GM23338 (cell line): ENCODE measurements around the gene CHN1. TPM values are rescaled to one million over a fixed set of nuclear protein-coding genes. Genes with fewer than 3 reads are reported as not detected.

Experiments
- ATAC-seq: fragments of 200-7000 bp; cut with Tn5 transposase; 3 replicates; pipeline ENCODE4 v1.9.1; 2020
- DNase-seq: peaks from one replicate; pipeline ENCODE4 v3.0.0-alpha.2; 2015; ENCODE audit warnings: low spot score
- H2AFZ ChIP-seq: fragments of 200-600 bp; sonication (generic); 2 replicates; pipeline ENCODE4 v1.8.0; 2016; ENCODE audit warnings: antibody characterized with exemption, mild to moderate bottlenecking, moderate library complexity
- H3F3A ChIP-seq: fragments of 200-600 bp; sonication (generic); replicated peaks from 2 replicates; pipeline ENCODE4 v1.8.0; 2017; ENCODE audit warnings: antibody characterized with exemption, mixed run types, low read depth
- H3K27ac ChIP-seq: fragments of 200-600 bp; sonication (generic); 2 replicates; pipeline ENCODE4 v1.6.1; 2016; ENCODE audit warnings: low read depth
- H3K27me3 ChIP-seq: fragments of 200-600 bp; sonication (generic); 2 replicates; pipeline ENCODE4 v1.8.0; 2016; ENCODE audit warnings: mild to moderate bottlenecking, mixed run types, moderate library complexity; ENCODE audit not compliant: insufficient read depth
- H3K36me3 ChIP-seq: fragments of 200-600 bp; sonication (generic); 2 replicates; pipeline ENCODE4 v1.8.0; 2016; ENCODE audit warnings: mild to moderate bottlenecking; ENCODE audit not compliant: insufficient read depth
- H3K4me1 ChIP-seq: fragments of 200-600 bp; sonication (generic); 2 replicates; pipeline ENCODE4 v1.8.0; 2016; ENCODE audit warnings: mild to moderate bottlenecking, moderate library complexity; ENCODE audit not compliant: insufficient read depth
- H3K4me2 ChIP-seq: fragments of 200-600 bp; sonication (generic); 2 replicates; pipeline ENCODE4 v1.7.1; 2017; ENCODE audit warnings: mixed run types
- H3K4me3 ChIP-seq: fragments of 200-600 bp; sonication (generic); 2 replicates; pipeline ENCODE4 v1.6.1; 2016; ENCODE audit warnings: mixed run types
- H3K79me2 ChIP-seq: fragments of 200-600 bp; sonication (generic); replicated peaks from 2 replicates; pipeline ENCODE4 v1.8.0; 2017; ENCODE audit warnings: mild to moderate bottlenecking; ENCODE audit not compliant: insufficient read depth
- H3K9me2 ChIP-seq: fragments of 200-600 bp; sonication (generic); 2 replicates; pipeline ENCODE4 v1.8.0; 2017; ENCODE audit not compliant: insufficient read depth
- H4K20me1 ChIP-seq: fragments of 200-600 bp; sonication (generic); replicated peaks from 2 replicates; pipeline ENCODE4 v1.8.0; 2017; ENCODE audit warnings: mild to moderate bottlenecking; ENCODE audit not compliant: insufficient read depth
- H3K27ac Mint-ChIP-seq: 2 replicates; pipeline ENCODE4 v1.8.0; 2020; ENCODE audit warnings: inconsistent platforms, mild to moderate bottlenecking, moderate library complexity, mixed read lengths
- H3K27me3 Mint-ChIP-seq: 3 replicates; pipeline ENCODE4 v1.8.0; 2022; ENCODE audit warnings: low read depth, mild to moderate bottlenecking, moderate library complexity, mixed read lengths, inconsistent platforms; ENCODE audit not compliant: insufficient read depth, poor library complexity
- H3K36me3 Mint-ChIP-seq: 3 replicates; pipeline ENCODE4 v1.8.0; 2021; ENCODE audit warnings: low read depth, mild to moderate bottlenecking, inconsistent platforms, moderate library complexity, mixed read lengths
- H3K4me1 Mint-ChIP-seq: 3 replicates; pipeline ENCODE4 v1.8.0; 2020; ENCODE audit warnings: mild to moderate bottlenecking, inconsistent platforms, mixed read lengths
- H3K4me3 Mint-ChIP-seq: 3 replicates; pipeline ENCODE4 v1.8.0; 2021; ENCODE audit warnings: moderate library complexity, mild to moderate bottlenecking, inconsistent platforms, mixed read lengths
- H3K9me3 Mint-ChIP-seq: 3 replicates; pipeline ENCODE4 v1.8.0; 2020; ENCODE audit warnings: moderate library complexity, mild to moderate bottlenecking, inconsistent platforms, mixed read lengths
- EZH2 ChIP-seq: fragments of 200-600 bp; sonication (generic); IDR thresholded peaks from one replicate; pipeline ENCODE4 v1.8.0; 2017; ENCODE audit warnings: antibody characterized with exemption, mild to moderate bottlenecking, low read depth; ENCODE audit not compliant: unreplicated experiment
- EZH2phosphoT487 ChIP-seq: fragments of 200-600 bp; sonication (generic); IDR thresholded peaks from one replicate; pipeline ENCODE4 v1.8.1; 2018; ENCODE audit warnings: antibody characterized with exemption; ENCODE audit not compliant: unreplicated experiment
- JUNB ChIP-seq: IDR thresholded peaks from one replicate; pipeline ENCODE4 v1.6.1; 2016; ENCODE audit warnings: antibody characterized with exemption; ENCODE audit not compliant: unreplicated experiment
- NANOG ChIP-seq: IDR thresholded peaks from 2 replicates; pipeline ENCODE4 v1.6.1; 2016; ENCODE audit warnings: antibody characterized with exemption, borderline replicate concordance
- POLR2AphosphoS5 ChIP-seq: IDR thresholded peaks from 2 replicates; pipeline ENCODE4 v1.6.1; 2016; ENCODE audit warnings: antibody characterized with exemption, low read depth
- STAT1 ChIP-seq: IDR thresholded peaks from one replicate; pipeline ENCODE4 v1.6.1; 2016; ENCODE audit warnings: antibody characterized with exemption; ENCODE audit not compliant: unreplicated experiment
- ZNF114 ChIP-seq: fragments of 250-450 bp; sonication (Bioruptor Pico); IDR thresholded peaks from 2 replicates; pipeline ENCODE4 v1.5.0; 2020; ENCODE audit warnings: mild to moderate bottlenecking, moderate library complexity
- polyA plus RNA-seq: library from polyadenylated mRNA; unstranded; fragments of >200 nt; fragmentation: Nextera tagmentation; extraction: Ambion mirVana; gene quantifications from 2 replicates; pipeline ENCODE4 v1.2.1, GENCODE V29; 2016
- total RNA-seq: library from RNA; depleted of rRNA; stranded (reverse); fragments of >200 nt; shearing (Covaris generic); gene quantifications from 2 replicates; pipeline ENCODE4 v1.2.3, GENCODE V29; 2014
- TF ChIP-seq, protein P1 (sequence below), 2 experiments: fragments of 200-600 bp in 1 of 2; sonication (generic) in 1 of 2; conservative IDR thresholded peaks; 2 replicates each; pipeline versions ENCODE4 v1.5.1 to v1.6.1; 2016 to 2017; ENCODE audit warnings: antibody characterized with exemption in 2 of 2, low read depth in 2 of 2, mild to moderate bottlenecking in 2 of 2, moderate library complexity in 1 of 2
- TF ChIP-seq, protein P2 (sequence below): IDR thresholded peaks from 2 replicates; pipeline ENCODE4 v1.6.1; 2016; ENCODE audit warnings: antibody characterized with exemption

The CHN1 gene
- total and polyA plus RNA-seq, 2 experiments from 2014 or later = 28.1 to 36.5 TPM

DNA sequence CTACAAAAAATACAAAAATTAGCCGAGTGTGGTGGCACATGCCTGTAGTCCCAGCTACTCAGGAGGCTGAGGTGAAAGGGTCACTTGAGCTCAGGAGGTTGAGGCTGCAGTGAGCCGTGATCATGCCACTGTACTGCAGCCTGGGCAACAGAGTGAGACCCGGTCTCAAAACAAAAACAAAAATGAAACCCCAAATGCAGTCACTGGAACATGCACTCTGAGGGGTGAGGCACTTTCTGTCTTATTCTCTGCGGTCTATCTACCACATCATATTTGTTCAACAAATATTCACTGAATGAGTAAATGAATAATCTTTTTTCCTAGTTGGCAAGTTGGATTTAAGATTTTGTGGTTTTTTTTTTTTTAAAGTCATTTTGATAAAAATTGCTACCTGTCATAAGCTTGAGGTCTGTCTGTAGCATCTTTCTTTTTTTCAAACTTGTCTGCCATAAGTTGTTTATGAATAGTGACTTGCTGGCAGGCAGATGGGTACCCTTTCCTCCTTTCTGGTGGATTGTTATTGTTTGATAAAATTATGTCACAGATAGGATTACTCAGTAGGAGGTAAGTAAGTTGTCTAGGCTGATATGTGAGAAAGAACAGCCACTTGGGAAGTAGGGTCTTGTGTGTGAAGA is 252.7 kb downstream of the CHN1 start (continued):
- TF ChIP-seq EZH2 (no peak), NANOG (no peak), STAT1 (no peak), POLR2AphosphoS5 (no peak), EZH2phosphoT487 (no peak), JUNB (no peak), ZNF114 (CRISPR knock-in tag) (no peak)
- TF ChIP-seq, protein P1, sequence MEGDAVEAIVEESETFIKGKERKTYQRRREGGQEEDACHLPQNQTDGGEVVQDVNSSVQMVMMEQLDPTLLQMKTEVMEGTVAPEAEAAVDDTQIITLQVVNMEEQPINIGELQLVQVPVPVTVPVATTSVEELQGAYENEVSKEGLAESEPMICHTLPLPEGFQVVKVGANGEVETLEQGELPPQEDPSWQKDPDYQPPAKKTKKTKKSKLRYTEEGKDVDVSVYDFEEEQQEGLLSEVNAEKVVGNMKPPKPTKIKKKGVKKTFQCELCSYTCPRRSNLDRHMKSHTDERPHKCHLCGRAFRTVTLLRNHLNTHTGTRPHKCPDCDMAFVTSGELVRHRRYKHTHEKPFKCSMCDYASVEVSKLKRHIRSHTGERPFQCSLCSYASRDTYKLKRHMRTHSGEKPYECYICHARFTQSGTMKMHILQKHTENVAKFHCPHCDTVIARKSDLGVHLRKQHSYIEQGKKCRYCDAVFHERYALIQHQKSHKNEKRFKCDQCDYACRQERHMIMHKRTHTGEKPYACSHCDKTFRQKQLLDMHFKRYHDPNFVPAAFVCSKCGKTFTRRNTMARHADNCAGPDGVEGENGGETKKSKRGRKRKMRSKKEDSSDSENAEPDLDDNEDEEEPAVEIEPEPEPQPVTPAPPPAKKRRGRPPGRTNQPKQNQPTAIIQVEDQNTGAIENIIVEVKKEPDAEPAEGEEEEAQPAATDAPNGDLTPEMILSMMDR (conservative IDR thresholded peaks at IDR 0.05; ENCODE audit: low read depth in 2 of 2) = no peak
- TF ChIP-seq, protein P2, sequence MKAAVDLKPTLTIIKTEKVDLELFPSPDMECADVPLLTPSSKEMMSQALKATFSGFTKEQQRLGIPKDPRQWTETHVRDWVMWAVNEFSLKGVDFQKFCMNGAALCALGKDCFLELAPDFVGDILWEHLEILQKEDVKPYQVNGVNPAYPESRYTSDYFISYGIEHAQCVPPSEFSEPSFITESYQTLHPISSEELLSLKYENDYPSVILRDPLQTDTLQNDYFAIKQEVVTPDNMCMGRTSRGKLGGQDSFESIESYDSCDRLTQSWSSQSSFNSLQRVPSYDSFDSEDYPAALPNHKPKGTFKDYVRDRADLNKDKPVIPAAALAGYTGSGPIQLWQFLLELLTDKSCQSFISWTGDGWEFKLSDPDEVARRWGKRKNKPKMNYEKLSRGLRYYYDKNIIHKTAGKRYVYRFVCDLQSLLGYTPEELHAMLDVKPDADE = no peak

DNA sequence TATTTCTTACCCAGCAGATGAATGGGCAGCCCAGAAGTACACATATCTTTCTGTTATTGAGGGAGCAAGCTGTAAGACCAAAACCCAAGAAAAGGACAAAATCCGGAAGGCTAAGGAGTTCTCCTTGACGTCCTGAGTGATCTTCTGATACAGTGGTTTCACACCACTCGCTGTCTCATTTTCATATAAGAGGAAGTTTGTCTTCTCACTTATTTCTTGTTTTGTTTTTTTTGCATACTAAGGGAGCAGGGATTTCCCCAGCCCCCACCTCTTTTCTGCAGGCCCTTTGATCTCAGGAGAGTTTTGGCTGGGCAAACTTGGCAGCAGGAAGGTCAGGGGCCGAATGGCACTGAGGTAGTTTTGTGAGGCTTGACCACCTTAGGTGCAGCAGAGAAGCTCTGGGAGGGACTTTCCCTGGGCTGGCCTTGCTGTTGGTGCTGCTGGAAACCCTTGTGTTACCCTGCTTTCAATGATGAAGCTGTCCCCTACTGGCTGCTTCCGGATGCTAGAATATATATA is 254.2 kb downstream of the CHN1 start:
- Histone ChIP-seq H3K79me2 (no peaks in the 10 kb centered on the region), H3K4me3 (no peak overlapping the region), H3K27me3 (no peaks in the 10 kb centered on the region), H3K4me2 (no peak overlapping the region), H4K20me1 (no peaks in the 10 kb centered on the region), H3K9me2 (peaks cover 5% of the 10 kb centered on the region; the same call in 1 of the 2 replicates), H3F3A (no peaks in the 10 kb centered on the region), H3K36me3 (no peaks in the 10 kb centered on the region), H2AFZ (no peak overlapping the region), H3K27ac (no peak overlapping the region), H3K4me1 (peaks cover 16% of the 10 kb centered on the region)
- Mint-ChIP-seq H3K27ac (no peak overlapping the region), H3K36me3 (no peaks in the 10 kb centered on the region), H3K27me3 (peaks cover 6% of the 10 kb centered on the region), H3K4me3 (no peak overlapping the region), H3K9me3 (no peaks in the 10 kb centered on the region), H3K4me1 (peaks cover 22% of the 10 kb centered on the region)
- peak; percentile 17; the same call in 2 of the 3 replicates for ATAC-seq
- DNase-seq = no peak
- TF ChIP-seq, protein P2 = no peak
- TF ChIP-seq JUNB = no peak
- TF ChIP-seq, protein P1 (conservative IDR thresholded peaks at IDR 0.05; ENCODE audit: low read depth in 2 of 2) = no peak
